Muscle of arm (tissue), 12 donors: Measurements from ENCODE around the gene CLCF1. TPM values are rescaled to one million over a fixed set of nuclear protein-coding genes. Genes with fewer than 3 reads are reported as not detected.

Source experiments
- DNase-seq: peaks from one replicate; pipeline ENCODE4 v3.0.0-alpha.2; 2013
- polyA plus RNA-seq, 12 donors: library from polyadenylated mRNA; unstranded; fragments of 120-200 nt; gene quantifications; one replicate each; pipeline ENCODE4 v1.2.1, GENCODE V29; 2013; ENCODE audit not compliant: insufficient read length in 12 of 12

The CLCF1 gene
- polyA plus RNA-seq, 12 donors: 2.2 to 8.6 (median 3.2) TPM; not detected in 1

DNA sequence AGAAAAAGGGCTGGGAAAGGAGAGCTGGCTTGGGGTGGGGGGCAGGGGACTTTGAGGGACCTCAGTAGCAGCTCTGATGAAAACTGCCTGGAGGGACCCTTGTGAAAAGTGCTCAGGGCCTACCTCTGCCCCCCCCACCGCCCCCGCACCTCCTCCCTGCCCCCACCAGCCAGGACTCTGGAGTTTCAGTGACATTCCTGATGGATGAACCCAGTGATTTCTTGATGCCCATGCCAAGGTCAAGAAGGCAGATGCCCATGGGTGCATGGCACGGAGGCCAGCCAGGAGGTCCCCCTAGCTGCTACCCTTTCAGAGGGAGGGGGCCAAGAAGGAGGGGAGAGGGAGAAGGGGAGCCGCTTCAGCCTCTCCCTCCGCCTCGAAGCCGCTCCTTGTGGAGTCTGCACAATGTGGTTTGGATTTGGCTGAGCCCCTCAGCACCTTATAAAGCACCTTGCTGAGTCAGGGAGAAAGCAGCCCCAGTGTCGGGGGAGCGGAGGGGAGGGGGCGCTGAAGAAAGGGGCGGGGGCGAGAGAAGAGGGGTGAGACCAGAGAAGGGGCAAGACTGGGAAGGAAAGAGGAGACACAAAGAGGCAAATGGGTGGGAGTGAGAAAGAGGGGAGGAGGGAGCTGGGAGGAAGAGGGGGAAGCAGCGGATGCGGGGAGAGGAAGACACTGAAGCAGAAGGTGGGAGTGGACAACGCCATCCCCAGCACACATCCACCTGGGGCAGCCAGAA lies 2.1 kb upstream of the CLCF1 start:
- no peak for DNase-seq

DNA sequence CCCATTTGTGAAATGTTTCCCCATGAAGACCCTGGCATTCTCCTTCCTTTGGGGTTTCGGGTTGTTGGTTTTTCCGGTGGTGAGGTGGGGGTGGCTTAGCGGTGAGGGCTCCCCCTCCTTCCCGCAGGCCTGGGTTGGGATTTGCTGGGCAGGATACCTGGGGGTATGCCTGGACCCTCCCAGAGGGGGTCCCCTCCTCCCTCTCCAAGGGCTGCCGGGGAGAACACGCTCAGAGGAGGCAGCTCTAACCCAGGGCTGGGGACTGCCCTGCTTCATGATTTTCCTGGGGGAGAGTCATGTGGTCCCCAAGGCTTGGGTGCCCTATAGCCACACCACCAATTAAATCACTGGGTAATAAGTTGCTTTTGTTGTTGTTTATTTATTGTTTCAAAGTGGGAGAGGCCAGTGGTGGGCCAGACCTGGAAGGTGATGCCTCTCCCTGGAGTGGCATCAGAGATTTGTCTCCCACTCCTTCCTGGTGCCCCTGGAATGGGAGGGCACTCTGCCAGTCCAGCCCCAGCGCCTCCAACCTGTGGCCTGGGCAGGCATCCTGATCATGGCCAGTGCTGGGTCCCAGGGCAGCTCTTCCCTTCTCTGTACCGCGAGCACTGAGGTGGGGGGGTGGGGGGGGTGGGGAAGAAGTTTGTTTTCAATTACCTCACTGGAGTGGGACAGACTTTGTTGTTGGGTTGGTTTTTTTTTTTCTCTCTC lies 1.3 kb upstream of the CLCF1 start:
- DNase-seq: no peak

DNA sequence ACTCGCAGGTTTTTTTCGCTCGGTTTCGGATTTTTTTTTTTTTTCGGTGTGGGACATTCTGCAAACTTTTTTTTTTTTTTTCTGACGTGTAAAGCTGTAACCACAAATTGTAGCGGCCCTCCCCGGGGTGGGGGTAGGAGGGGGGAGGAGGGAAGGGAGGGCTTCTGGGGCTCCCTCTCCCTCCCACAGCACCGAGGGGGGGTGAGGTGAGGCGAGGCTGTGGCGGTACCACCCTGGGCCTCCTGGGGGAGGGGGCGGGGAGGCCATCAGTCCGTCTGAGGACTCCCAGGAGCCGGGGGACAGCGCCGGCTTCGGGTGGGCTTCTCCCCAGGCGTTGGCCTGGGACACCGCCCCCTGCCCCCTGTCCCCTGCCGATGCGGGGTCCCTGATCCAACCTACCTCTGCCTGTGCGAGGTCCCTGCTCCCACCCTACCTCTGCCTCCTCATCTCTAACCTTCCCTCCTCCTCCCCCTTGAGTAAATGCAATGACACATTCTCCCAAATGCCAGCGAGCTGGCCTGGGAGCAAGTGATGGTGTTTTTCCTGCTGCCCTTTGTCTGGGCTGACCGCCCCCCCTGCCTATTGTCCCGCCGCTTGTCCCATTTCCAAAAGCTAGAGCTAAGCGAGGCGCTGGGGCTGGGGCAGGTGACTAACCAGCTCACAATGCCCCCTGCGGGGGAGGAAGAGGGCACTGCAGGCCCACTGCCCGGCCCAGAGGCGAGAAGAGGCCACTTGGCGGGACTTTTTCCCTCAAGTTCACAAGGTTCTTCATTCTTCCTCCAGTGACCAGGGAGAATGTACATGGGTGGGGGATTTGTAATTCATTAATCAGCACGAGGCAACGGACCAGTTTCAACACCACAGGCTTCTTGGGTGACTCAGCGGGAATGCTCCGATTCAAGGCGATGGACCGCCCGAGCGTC lies 511 bp upstream of the CLCF1 start:
- no peak for DNase-seq

DNA sequence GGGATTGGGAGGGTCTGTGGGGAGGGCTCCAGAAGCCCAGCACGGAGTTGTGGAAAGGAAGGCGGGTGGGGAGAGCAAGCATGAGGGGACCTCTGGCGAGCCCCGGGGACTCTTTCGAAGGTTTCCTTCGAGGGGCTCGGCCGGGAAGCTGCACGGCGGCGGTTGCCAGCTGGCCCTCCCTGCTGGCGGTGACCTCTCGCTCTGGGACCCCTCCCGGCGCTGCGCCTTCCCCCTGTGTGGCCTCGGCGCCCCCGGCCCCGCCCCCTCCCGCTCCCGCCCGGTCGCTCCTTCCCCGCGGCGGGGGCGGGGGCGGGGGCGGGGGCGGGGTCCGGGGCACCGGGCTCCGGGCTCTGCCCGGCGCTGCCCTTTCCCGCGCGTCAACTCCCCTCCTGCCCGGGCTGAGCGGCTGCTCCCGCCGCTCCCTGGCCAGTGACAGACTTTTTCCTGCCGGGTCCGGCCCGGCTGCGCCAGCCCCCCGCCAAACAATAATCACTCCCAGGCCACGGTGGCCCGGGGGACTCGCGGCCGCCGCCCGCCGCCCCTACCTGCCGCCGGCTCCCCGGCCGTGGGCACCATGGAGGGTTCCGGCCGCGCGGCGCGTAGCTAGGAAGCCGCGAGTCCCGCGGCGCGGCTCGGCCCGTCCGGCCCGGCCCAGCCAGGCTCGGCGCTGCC lies 941 bp downstream of the CLCF1 start:
- DNase-seq: no peak

DNA sequence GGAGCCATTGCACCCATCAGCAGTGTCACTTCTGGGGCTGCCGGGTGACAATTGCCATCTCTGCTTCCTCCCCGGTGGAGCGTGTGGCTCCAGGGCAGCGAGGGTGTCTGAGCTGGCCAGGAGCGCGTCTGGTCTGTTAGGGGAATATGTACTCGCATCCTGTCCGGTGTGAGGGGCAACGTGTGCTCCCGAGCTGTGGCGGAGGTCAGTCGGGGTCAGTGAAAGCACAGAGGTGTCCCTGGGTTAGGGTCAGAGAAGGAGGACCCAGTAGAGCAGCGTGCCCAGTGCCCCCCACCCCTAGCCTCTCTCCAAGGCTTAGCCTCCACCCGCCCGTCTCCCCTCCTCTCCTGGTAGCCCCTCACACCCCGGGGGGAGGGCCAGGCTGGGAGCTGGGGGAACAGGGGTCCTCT lies 1.5 kb downstream of the CLCF1 start:
- no peak for DNase-seq

DNA sequence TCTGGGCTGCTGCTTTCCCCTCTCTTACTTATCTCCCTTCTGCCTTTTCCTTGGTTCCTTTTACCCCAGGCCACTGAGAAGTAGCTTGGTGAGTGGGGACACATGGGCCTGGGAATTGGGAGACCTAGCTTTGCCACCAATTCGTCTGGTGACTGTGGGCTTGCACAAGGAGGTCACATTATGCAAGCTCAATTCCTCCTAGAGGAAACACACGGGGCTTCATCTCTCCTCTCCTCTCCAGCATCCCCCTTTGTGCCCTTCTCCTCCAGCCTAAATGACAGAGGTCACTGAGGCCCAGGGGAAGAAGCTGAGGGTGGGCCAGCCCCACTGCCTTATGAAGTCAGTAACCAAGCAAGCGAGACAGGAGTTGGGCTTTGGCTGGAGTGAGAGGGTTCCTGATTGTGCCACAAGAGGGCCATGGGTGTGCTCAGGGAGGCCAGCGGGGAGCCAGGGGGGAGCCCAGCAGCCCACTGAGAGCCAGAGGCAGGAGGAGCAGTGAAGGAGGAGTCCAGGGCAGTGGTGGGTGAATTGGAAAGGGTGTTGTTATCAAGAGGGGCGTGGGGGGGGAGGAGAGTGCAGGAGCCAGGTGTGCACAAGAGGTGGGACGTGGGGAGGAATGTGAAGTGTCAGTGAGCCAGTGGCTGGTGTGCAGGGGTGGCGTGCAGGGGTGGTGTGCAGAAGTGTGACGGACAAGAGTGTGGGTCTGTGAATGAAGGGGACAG lies 2.0 kb downstream of the CLCF1 start:
- DNase-seq: no peak

DNA sequence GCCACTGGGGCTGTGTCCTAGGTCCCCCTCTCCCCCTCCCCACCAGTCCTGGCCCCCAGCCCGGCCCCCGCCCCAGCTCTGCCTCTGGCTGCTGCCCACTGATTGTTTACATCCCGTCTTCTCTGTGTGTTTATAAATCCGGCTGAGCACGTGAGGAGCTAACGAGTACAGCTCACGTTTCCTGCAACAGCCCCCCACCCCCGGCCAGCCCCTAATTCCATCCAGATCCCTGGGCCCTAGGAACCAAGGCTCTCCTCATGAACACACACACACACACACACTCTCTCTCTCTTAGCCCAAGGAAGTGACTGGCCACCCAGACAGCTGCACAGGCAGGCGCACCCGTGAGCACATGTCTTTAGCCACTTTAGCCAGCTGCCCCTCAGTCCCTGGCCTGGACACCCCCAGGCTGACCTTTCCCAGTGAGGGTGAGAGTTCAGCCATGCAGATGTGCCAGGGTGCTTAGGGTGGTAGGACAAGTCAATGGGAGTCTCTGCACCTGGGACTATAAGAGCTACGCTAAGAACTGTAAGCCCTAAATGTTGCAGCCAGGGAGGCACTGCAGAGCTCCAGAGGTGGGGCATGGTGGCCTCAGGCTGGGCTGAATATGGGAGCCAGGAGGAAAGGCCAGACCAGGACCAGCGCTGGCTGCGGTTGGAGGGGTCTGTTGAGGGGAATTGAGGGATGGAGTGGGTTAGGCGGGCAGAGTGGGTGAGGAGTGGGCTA lies 2.9 kb downstream of the CLCF1 start:
- DNase-seq: no peak

DNA sequence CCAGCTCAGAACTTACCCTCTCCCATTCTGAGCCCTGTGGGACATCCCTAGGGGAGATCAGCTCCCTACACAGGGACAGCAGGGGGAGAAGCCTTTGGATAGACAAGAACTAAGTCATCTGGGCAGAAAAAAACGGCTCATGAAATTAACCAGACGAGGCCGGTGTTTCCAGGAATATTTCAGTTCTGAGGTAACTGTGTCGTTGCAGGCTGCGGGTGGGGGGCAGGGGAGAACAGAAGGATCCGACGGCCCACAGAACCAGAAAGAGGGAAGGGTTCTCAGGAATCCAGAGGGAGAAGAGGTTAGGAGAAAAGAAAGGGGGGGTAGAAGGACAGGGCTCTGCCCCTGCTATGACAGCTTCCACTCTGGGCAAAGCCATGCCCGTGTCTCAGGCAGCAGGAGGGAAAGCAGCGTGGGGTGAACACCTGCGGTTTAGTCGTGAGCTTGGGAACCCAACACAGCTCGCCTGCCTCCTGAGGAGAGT lies 3.6 kb downstream of the CLCF1 start:
- DNase-seq: no peak

DNA sequence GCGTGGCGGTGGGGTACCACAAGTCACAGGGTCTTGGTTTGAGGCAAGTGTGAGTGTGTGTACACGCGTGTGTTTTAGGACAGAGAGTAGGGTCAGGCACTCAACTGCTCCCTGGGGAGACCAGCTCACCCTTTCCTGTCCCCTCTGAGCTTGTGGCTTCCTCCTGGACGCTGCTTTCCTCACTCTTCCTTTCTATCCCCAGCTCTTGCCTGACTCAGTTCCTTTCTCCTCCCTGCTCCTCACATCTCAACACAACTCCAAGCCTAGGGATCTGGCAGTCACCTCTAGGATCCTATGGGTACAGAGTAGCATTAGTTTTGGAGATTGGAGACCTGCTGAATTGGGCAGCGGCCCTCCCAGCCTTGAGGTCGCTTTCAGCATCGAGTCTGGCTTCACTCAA lies 4.1 kb downstream of the CLCF1 start:
- DNase-seq: no peak

DNA sequence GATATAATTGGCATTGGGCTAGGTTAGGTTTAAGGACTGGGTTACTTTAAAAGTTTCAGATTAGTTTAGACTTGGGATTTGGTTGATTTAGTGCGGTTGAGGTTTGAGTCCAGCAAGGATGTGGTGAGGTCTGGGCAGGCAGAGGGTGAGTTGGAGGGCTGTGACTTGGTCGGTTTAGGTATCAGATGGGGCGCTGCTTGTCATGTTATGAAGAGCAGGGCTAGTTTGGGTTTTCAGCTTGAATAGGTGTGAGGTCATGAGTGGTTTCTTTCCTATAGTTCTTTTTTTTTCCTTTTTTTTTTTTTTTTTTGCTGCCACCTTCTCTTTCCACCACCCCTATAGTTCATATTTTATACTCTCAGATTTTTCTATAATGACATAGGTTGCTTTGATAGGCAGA lies 4.8 kb downstream of the CLCF1 start:
- no peak for DNase-seq

DNA sequence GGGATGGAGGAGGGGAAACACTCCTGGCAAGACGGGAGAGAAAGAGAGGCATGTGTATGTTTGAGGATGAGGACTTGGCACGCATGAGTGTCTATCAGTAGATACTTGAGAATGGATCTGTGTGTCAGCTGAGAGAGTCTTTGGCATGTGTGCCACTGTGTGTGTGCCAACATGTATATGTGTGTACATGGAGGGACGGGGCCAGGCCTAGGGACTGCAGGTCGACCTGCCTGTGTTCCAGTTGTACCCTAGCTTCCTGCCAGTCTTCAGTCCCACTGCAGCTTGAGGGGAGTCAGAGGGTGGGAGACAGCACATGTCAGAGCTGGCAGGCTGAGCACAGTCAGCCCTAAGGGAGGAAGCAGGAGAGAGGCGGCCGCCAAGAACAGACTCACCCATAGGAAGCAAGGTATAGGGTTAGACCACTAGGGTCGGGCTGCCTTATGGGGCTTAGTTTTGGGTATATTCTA lies 5.6 kb downstream of the CLCF1 start:
- no peak for DNase-seq

DNA sequence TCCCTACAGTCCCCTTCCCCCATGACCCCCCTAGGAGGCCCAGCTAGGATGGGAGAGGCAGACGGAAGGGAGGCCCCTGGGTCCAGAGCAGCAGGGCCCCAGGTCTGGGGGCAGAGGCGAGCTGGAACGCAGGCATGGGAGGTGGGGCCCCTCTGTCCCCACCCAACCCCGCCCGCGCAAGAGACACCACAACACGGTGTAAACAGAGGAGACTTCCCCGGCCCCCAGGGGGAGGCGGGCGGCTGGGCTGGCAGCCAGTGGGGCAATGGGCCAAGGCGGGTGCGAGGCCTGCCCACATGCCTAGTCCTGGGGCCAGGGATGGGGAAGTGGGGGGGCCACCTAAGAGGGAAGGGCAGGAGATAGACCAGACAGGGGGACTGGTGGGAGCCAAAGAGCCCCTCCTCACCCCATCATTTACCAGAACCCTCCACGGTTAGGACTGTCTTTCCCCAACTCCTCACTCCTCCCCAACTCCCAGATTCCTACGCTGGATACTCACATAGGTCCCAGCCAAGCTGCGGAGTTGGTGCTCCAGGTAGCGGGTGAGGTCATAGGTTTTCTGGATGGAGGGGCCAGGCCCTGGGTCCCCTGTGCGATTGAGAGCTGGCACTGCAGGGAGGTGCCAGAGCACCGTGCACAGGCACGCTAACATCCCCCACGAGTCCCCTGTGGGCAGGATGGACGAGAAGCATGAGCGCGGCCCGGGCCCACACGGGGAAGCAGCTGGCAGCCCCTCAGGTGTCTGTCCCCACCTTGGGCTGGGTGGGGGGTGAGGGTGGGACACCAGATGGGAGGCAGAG lies 6.2 kb downstream of the CLCF1 start:
- DNase-seq: no peak

DNA sequence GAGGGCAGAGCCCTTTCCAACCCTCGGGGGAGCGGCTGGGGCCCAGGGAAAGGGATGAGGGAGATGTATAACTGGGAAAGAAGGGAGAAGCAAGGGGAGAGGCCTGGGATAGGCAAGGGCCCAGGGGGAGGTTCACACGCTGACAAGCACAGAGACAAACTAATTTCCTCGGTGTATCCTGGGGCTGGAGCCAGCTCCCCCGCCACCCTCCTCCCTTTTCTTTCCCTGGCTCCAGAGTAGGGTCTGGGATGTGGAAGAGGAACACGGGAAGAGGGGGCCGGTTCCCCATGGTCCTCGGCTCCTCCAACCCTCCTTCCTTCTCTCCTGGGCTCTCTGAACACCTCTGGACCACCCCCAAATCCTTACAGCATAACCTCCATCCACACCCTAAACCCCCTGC lies 6.9 kb downstream of the CLCF1 start:
- DNase-seq: peak; percentile 61

DNA sequence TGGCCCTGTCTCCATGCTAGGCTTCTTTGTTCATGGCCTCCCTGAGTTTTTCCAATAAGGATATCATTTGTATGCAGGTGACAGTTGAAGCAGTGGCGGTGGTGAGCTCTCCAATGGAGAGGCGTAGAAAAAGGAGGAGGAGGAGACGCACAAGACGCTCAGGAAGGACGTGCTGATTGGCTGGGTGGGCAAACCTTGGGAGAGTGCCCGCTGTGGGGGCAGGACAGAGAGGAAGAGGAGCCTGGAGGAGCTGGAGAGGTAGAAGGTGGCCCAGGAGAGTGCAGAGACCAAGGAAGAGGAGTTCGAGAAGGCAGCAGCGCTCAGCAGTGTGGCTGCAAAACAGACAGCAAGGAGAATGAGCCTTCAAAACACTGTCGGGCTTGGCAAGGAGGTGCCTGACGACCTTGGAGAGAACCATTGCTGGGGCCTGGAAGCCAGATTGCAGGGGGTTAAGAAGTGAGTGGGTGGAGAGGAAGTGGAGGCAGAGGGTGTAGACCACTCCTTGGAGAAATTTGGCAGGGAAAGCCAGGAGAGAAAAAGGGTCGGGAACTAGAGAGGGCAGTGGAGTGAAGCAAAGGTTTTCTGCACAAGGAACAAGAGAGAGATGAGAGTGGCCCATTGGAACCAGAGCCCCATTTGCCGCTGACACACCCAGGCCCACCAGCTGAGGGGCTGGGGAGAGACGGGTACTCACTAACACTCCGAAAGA lies 7.5 kb downstream of the CLCF1 start:
- no peak for DNase-seq

DNA sequence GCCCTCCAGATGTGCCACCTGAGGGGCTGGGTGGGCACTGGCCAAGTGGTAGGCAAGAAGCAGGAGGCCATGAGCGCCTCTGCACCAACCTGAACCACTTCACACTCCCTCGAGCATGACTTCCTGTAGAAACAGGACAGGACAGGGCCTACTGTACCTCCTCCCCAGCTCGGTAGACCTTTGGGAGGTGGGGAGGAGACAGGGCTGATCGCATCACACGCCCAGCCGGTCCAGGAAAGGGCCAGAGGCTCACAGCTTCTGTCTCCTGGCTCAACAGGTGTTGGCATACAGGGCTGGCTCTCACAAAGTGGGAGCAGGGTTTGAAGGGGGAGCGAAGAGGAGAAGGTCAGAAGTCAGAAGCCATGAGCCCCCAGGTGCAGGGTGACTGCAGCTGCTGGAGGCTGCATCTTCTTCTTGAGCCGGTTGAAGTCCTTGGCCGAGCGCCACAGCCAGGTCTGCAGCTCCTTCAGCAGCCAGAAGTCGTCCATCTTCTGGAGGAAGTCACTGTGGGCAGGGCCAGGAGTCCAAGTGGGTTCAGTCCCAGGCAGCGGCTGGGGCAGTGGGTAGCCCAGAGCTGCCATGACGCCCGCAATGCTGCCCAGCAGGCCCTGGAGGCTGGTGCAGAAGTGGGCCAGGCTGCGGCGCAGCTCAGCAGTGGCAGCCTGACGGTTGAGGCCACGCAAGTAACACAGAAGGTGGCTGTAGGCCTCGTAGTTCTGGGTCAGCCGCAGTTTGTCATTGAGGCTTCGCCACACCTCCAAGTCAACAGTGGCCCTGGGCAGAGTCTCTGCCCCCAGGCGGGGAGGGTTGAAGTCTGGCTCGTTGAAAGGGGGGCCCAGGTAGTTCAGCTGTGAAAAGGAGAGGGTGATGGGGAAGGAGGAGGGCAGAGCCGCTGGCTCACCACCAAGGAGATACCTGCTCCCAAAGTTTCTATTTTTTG lies 8.3 kb downstream of the CLCF1 start:
- DNase-seq: no peak

DNA sequence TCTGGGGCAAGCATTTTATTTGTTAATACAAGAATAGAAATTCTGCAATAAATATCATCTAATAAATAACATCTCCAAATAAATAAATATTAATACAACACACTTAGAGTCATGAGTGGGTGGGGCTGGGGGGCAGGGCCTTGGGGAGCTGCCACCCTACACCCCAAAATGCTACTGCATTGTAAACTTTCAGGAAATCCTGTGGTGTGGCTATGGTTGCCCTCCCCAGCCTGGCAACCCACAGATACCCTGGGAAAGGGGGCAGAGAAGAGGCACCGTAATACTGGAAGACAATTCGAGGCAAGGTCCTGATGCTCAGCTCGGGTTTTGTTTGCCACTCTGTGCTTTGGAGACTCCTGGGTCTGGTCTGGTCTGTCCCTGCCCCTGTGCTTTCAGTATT lies 9.2 kb downstream of the CLCF1 start:
- no peak for DNase-seq
